NCI-H1105 (cell line): ENCODE results near the gene STAT1.
"Not testable (repeated sequence)": the region's sequence is repeated elsewhere in the genome, so short reads cannot be mapped to it uniquely, and the experiment has no call there.

Experiments used
- DNase-seq: peaks from one replicate; lab custom pipeline; 2025; lab: John Stamatoyannopoulos, UW

The STAT1 gene

DNA sequence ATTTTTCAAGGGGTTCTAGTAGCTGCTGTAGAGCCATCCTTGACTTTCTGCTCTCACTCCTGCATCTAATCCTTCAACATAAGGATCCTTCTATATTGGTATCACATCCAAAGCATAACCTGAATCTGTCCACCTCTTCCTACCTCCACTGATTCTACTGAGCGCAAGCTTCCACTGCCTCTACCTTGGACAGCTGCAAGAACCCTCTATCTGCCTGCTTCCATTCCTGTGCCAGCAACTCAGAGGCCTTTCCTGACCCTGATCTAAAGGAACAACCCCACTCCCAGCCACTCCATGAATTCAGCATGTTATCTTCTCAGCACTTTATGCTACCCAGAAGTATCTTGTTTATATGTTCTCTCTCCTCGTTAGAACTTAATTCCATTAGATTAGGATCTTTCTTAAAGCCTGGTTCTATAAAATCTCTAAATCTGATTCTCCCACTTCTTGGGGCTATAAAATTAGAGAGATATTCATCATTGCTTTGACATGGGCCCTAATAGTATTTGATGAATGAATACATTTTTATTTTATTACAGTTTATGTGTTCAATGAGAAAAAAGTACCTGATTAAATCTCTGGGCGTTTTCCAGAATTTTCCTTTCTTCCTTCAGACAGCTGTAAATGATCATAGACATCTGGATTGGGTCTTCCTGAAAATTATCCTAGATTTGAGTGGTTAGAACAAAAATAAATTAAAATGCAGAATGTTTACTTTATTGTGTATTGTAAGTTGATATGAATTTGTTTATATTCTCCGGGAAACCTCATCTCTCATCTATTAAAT lies 6.8 kb downstream of the STAT1 start:
- no peak for DNase-seq

DNA sequence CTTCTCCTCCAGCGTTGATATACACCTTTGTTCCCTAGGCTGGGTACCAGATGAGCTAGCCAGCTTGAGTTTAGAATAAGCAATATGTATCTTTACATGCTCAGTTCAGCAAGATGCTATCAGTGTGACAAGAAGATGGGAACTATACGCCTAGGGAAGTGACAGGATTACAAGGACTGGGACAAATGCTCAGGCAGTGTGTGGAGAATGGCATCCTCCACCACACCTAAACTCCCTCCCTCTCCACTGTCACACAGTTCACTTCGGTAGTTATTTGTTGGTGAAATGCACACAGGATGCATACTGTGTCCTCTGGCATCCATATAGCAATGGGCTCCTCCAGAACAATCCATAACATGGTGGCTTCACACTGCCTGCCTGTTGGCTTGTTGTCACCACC lies 7.7 kb downstream of the STAT1 start:
- DNase-seq, result no peak

DNA sequence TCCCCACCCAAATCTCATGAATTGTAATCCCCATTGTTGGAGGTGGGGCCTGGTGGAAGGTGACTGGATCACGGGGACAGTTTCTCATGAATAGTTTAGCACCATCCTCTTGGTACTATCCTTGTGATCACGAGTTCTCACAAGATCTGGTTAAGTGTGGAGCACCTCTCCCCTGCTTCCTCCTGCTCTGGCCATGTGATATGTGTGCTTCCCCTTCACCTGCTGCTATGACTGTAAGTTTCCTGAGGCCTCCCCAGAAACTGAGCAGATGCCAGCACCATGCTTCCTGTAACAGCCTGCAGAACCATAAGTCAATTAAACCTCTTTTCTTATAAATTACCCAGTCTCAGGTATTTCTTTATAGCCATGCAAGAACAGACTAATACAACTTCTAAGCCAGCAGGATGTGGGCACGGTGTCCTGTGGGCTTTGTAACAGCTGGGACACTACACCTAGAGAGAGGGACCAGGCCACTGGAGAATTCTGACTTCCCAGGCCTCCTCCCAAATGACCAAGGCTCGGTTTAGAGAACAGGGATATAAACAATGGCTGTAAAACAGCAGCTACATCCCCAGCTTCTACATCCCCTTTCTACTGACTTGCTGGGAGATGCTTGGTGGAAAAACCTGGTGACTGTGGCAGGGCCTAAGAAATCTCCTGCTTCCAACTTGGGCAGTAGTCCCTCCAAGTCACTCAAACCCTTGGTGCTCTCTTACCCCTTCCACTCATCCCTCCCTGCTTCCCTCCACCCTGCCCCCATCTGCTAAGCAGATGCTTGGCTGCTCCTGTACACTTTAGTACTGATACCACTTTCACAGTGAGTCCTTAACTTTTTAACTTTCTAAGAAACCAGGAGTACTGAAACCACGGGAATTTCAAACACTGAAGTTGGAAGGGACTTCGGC lies 10.3 kb downstream of the STAT1 start:
- DNase-seq, result no peak

GRCh38 chr2:191001624-191002023 lies 12.3 kb downstream of the STAT1 start:
- no peak for DNase-seq

DNA sequence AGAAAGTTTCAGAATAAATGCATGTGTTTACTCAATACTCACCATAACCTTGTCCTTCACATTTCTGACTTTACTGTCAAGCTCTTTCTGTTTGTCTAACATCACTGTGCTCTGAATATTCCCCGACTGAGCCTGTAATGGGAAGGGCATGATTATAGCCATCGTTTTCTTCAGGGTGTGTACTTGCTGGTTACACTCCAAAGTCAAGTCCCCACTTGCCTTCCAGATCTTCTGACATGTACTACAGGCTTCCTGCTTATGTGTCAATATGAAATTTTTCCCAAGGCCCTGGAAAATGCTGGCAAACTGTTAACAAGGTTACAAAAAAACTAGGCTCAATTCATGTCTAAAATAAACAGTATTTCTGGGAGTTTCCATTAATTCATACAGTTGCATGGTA lies 12.9 kb downstream of the STAT1 start:
- no peak for DNase-seq

DNA sequence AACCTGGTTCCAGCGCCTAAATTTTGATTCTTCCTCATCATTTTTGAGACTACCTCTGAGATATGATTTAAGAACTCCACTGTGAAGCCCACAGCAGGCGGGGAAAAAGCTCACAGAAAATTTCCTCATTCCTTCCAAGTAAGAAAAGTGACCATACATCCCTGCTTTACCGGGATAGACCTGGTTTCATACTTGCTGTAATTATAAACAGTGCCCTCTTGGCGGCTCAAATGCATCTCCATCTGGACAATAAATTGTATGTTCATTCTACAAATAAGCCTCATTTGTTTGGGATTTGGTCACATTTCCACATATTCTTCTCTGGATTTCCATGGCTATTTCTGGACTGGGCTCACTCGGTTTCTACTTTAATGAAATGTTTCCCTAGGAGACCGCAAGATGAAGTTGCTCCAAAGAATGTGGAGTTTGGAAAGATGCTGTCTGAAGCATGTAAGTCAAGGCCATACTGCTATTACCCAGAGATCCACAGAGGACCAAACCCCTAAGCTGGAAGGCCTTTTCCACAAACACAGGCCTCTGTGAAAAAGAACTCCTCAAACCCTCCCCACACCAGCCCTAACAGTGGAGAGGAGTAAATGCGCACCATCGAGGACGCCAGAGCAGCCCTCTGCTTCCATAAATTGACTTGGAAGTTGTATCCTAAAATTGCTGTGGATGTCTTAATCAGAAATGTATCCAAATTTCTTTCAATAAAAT lies 13.9 kb downstream of the STAT1 start:
- DNase-seq, result no peak

DNA sequence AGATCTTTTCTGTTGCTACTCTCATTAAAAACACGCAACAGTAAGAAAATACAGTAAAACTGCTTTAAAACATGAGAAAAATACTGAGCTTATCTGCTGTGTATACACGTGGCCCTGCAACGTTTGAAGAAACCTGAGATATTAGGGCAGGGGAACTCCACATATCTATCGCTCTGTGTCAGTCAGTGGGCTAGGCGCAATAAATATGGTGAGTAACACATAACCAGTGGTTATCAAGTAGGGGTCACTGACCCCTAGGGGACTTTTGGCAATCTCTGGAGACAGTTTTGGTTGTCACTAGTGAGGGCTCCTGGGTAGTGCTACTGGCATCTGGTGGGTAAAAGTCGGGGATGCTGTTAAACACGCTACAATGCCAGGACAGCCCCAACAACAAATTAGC lies 14.9 kb downstream of the STAT1 start:
- no peak for DNase-seq

DNA sequence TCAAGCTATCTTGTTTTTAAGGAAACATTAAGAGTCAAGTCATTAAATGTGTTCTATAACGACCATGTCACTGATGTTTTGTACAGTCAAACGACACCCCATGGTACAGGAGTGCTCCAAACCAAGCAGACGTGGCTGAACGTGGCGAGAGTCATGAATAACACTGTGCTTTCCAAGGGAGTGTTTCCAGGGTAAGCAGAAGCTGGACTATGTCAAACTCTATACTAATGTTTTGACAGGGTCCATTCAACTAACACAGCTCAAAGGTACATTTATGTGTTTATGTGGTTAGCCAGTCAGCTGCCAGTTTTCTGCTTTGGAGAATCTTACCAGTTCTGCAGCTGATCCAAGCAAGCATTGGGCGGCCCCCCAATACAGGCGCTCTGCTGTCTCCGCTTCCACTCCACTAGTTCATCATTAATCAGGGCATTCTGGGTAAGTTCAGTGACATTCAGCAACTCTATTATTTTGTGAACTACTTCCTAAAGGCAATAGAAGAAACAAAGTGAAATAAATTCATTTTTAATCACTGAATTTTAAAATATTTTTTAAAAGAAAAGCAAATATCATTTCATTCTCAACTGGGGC lies 16.4 kb downstream of the STAT1 start:
- DNase-seq, result no peak

DNA sequence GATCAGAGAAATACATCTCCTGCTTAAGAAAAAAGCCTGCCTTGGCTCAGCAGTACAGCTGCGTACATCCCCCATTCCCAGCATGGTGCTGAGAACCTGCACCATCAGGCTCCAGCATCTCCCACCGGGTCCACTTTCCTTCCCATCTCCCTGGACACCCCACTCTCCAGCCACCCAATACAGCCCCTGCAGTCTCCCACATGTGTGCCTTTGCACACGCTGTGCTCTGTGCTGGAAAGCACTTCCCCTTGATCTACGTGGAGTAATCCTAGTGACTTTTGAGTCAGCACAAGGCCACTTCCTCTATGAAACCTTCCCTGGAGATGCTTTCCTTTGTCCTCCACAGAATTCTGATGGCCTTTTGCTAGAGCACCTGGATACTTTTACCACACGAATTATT lies 17.0 kb downstream of the STAT1 start:
- no peak for DNase-seq

DNA sequence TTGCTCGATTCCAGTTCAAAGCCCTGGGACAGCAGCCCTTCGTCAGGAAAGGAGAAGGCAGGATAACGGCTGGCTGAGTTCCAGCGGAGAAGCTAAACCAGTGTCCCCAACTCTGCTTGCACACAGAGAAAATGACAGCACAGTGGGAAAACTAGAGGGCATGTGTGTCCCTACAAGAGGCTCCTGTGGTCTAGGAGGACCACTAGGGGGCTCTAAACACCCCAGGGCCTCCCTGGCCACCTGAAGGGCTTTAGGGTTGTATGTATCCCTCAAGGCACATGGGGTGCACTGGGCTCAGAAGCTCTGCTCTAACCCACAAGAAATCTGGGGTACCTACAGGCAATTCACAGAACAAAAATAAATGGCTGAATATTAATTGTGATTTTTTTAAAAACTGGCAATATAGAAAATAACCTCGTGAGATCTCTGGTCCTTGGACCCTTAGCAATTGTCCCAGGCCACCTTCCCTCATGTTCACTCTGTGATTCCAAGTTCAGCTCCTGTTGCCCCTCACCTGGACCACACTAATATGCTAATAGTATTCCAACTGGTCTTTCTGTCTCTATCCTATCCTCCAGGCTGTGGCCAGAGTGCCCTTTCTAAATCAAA lies 17.5 kb downstream of the STAT1 start:
- DNase-seq, result no peak

DNA sequence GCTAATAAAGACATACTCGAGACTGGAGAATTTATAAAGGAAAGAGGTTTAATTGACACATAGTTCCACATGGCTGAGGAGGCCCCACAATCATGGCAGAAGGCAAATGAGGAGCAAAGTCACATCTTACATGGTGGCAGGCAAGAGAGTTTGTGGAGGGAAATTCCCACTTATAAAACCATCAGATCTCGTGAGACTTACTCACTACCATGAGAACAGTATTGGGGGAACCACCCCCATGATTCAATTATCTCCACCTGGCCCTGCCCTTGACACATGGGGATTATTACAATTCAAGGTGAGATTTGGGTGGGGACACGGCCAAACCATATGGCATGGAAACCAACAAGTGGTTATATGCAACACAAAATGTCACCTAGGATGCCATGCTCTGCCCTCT lies 18.7 kb downstream of the STAT1 start:
- not testable (repeated sequence) for DNase-seq

DNA sequence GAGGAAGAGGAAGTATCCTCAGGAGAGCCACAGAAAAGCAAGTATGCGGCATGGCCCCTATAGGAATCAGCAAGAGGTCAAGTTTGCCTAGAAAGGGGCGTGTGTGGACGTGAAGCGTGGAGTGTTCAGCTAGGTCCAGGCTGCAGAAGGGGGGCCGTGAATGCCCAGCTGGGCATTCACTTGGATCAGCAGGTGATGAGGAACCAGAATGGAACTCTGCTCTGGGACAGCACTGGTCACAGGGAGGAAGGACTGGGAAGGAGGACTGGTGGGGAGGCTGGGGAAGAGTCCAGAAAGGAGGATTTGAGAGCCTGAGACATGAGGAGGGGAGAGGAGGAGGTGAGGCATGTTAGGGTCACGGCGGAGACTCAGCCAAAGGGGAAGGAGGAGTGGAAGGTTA lies 19.8 kb downstream of the STAT1 start:
- DNase-seq, result no peak

DNA sequence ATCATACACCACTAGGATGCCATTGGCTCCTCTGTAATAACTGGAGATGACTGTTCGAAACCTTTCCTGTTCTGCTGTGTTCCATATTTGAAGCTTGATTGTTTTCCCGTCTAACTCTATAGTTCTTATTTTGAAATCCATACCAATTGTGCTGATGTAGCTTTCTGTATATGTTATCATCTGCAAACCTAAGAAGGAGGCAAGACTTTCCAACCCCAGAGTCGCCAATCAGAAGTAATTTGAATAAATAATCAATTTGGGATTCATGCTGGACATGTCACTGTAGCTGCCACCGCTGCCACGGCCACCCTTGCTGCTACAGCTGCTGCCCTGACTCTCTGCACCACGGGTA lies 20.7 kb downstream of the STAT1 start:
- DNase-seq, result no peak

- DNase-seq, result no peak
Observed at GRCh38 chr2:190990132-190990531, 23.8 kb downstream of the STAT1 start.

DNA sequence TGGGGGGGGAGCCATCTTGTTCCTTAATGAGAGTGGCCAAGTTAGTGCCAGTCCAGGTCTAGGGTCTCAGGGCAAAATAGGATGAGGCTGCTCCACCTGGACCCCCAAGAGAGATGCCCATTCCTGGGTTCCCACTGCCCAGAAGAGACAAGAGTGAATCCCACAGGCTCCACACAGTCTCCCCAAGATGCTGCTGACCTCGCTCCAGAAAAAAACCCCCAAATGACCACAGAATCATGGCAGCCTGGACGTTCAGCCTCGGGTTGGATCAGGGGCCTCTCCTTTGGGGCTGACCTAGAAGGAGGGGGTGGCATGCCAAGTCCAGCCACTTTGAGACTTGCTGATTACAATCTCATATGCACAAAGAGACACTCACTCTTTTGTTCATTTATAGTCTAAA lies 25.1 kb downstream of the STAT1 start:
- no peak for DNase-seq

GRCh38 chr2:190987938-190988337 lies 26.0 kb downstream of the STAT1 start:
- DNase-seq, result no peak

- no peak for DNase-seq
Observed at GRCh38 chr2:190987116-190987515, 26.9 kb downstream of the STAT1 start.

DNA sequence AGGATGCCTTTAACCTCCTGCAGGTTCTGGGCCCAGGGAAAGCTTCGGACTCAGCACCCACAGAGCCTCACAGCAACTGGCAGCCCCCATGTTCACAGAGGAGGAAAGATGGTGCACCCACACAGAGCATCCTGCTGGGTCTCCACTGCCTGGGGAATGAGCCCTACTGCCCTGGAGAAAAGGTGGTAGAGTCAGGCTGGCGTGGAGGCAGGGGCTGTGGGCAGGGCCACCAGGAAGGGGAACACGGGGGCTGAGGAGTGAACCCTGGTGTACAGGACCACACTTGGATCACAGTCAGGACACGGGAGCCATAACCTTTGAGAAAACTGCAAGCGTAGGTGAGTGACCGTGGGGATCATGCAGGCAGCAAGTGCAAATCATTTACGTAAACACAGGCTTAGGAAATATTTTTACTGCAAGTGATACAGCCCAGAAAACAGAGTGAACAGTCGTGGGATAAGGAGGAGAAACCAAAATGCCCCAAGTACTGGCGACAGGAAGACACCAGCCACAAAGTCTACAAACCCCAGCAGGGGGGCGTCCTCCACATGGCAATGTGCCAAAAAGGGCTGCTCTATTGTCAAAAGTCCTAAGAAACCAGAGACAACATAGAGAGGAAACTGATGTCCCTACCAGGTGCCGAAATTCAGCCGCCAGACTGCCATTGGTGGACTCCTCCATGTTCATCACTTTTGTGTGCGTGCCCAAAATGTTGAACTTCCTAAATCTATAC lies 27.6 kb downstream of the STAT1 start:
- DNase-seq, result no peak

DNA sequence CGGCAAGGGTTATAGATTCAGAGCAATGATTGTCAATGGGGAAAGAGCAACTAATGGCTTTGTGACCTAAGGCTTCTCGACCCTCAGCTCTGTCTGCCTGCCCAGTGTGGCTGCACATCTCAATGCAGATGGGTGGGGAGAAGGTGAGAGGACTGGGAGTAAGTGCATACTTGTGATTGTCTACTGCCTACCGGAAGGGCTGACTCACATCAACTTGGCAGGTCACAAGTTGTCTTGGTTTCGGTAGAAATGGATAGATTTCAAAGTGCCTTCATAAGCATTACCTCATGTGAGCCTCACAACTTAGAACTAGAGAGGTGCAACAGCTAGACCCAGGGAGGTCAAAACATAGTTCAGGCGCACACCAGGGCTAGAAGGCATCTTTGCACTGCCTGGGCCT lies 29.4 kb downstream of the STAT1 start:
- DNase-seq, result no peak

- no peak for DNase-seq
Observed at GRCh38 chr2:190982262-190983034, 31.5 kb downstream of the STAT1 start.
